Anterior cingulate cortex (tissue), 58 donors: Measurements from ENCODE around the gene RNF157.
"Not testable (repeated sequence)": the region's sequence is repeated elsewhere in the genome, so short reads cannot be mapped to it uniquely, and the experiment has no call there.

Source experiments
- DNase-seq, 58 donors: peaks; one replicate each; lab custom pipeline; 2025; lab: John Stamatoyannopoulos, UW

The RNF157 gene

DNA sequence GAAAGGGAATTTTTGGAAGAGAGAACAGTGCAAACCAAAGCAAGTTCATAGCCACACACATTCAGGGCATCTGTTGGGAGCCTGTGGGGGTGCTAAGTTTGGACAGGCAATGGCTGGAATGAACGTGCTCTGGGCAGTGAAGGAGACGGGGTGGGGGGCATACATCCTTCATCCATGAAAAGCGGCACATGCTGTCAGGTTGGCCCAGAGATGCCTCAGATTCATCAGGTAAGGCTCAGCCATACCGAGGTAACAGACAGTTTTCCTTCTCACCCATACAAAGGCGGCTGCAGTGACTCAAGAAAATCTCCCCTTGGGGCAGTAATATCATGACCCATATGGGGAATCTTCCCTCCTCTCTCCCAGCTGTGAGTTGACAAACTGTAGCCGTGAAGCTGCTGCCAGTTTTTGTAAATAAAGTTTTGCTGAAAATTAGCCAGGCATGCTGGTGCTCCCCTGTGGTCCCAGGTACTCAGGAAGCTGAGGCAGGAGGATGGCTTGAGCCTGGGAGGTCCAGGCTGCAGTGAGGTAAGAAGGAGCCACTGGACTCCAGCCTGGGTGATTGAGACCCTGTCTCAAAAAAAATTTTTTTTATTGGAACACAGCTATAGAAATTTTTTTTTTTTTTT lies 15.6 kb upstream of the RNF157 start:
- no peak for DNase-seq

GRCh38 chr17:76254275-76254674 lies 14.0 kb upstream of the RNF157 start:
- DNase-seq: no peak

GRCh38 chr17:76253841-76254240 lies 13.5 kb upstream of the RNF157 start:
- DNase-seq: no peak

DNA sequence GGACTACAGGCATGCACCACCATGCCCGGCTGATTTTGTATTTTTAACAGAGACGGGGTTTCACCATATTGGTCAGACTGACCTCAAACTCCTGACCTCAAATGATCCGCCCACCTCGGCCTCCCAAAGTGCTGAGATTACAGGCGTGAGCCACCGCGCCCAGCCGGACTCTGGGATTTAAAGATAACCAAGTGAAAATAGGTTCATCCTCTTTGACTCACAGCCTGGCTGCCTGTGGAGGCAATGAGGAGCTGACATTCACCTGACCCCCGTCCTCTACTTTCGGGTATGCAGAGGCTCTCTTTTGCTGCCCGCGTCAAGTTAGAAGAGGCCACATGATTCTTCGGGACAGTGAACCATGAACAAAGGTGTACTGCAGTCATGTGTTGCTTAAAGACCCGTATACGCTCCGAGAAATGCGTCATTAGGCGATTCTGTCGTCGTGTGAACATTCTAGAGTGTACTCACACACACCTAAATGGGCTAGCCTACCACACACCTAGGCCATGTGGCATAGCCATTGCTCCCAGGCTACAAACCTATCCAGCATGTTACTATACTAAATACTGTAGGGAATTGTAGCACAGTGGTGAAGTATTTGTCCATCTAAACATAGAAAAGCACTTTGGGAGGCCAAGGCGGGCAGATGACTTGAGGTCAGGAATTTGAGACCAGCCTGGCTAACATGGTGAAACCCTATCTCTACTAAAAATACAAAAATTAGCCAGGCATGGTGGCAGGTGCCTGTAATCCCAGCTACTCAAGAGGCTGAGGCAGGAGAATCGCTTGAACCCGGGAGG lies 12.9 kb upstream of the RNF157 start:
- DNase-seq: not testable (repeated sequence)

GRCh38 chr17:76252040-76252954 lies 12.0 kb upstream of the RNF157 start:
- peak in 1 of 58 donors; percentile 36 for DNase-seq

DNA sequence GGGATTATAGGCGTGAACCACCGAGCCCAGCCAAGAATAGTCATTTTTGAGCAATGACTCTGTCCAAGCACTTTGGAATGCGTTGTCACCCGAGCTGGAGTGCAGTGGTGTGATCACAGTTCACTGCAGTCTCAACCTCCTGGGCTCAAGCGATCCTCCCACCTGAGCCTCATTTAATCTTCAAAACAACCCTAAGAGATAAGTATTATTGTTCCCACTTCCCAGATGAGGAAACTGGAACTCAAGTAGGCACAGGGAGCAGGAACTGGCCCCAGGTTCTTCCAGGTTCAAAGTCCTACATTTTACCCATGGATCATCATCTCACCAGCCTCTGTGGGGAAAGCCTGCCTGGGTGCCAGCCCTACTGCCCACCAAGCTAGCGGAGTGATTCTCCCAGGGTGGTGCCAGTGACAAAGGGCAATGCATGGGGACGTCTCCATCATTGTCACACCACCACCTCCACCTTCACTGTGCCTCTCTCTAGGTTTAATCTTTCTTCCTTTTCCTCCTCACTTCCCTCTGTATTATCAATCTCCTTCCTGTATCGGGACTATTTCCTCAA lies 11.3 kb upstream of the RNF157 start:
- no peak for DNase-seq

DNA sequence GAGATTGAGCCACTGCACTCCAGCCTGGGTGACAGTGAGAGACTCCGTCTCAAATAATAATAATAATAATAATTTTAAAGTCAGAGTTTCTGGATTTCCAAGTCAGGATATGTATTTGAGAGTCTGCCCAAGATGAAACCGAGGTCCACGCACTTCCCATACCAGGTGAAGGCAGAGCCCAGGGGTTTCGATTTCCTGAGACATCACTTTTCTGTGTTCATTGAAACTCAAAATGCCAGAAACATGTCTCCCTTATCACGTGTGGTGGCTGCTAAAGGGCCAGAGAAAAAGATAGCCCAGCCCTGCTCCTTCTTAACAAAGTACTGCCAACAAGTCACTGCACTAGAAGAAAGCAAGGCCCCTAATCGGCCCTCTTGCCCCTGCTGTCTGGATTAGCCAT lies 9.8 kb upstream of the RNF157 start:
- DNase-seq: no peak

GRCh38 chr17:76248013-76248782 lies 7.9 kb upstream of the RNF157 start:
- DNase-seq: no peak

GRCh38 chr17:76247304-76247703 lies 7.0 kb upstream of the RNF157 start:
- DNase-seq: no peak

DNA sequence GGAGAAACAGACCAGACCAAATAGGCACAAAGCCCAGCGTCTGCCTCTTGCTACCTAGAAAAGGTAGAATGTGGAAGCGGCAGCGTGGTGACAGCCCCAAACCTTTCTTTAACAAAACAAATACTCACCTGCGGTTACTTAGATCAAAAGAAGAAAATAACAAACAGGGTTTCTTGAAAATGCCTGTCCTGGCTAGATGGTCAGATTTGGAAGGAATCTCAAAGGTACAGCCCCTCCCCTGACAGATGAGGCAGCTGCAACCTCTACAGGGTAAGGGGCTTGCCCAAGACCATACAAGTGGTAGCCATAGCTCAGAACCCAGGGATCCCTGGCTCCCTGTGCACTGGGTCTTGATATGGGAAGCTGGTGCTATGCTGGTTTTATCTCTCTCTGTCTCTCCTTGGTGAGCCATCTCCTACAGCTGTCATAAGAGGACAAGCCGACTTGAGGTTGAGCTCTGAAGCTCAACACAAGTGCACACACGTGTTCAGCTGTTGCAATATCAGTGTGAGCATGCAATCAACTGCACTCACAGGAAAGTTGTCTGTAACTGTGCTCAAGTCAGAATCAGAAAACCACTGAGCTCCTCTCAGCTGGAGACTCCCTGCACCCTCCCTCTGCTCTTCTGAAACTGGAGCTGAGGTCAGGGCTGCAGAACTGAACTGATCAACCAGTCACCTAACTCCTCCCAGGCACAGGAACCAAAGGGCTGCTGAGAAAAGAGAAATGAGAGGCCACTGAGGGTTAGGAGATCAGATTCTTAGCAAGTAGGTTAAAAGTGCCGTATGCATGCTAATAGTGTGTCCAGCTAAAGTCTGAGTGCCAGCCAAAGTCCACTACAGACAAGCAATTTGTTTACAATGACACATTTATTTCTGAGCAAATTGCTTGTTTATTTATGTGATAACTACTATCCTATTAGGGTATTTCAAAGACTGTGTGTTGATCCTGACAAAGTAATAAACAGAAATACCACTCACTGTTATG lies 6.1 kb upstream of the RNF157 start:
- no peak for DNase-seq

DNA sequence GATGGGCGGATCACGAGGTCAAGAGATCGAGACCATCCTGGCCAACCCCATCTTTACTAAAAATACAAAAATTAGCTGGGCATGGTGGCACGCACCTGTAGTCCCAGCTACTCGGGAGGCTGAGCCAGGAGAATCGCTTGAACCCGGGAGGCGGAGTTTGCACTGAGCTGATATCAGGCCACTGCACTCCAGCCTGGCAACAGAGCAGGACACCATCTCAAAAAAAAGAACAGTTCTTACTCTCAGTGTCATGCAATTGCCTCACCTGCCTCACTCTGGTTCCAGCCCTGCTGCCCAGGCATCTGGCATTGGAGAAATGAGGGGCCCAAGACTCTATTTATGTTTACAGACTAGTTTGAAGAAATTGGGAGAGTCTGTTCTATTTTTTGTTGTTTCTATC lies 4.4 kb upstream of the RNF157 start:
- not testable (repeated sequence) for DNase-seq

- no peak for DNase-seq
Observed at GRCh38 chr17:76243826-76244679, 3.8 kb upstream of the RNF157 start.

DNA sequence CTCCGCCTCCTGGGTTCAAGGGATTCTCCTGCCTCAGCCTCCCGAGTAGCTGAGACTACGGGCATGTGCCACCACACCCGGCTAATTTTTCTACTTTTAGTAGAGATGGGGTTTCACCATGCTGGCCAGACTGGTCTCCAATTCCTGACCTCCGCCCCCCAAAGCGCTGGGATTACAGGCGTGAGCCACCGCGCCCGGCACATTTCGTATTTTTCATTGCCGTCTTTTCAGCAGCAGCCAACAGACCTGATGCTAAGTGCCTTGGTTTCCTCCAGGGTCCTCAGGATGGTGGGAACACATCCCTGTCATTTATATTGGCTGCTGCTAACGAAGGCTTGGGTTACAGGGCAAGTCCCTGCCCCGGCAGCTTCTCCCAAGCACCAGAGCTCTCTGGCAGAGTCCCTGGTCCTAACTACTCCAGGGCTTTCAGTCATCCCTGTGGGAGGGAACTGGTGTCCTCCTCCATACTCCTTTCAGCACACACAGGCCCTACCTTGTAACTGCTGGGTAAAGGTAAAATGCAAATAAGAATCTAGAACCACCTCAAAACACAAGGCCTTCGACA lies 1.5 kb upstream of the RNF157 start:
- no peak for DNase-seq

DNA sequence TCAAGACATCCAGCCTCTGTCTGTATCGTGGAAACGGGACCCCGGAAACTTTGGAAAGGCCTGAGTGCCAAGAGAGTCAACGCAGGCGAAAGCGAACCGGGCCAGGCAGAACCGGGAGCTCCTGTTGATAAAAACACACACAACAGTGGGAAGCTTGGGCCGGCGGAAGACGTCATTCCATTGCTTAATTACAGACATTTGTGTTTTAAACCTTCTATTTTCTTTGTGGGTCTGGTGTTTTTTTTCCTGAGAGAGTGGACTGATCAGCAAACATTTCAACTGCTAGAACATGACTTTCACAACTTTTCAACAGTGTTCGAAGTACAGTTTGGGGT lies 878 bp upstream of the RNF157 start:
- DNase-seq: peak in 3 of 58 donors; percentile 29 to 43 (median 41)

GRCh38 chr17:76239538-76240274 lies 587 bp downstream of the RNF157 start:
- peak in 4 of 58 donors; percentile 8 to 46 (median 32) for DNase-seq

GRCh38 chr17:76238847-76239537 lies 1.3 kb downstream of the RNF157 start:
- DNase-seq: peak in 2 of 58 donors; percentile 5 to 29
